GM12878 (cell line): ENCODE measurements around the gene THOC7. TPM values are rescaled to one million over a fixed set of nuclear protein-coding genes. Genes with fewer than 3 reads are reported as not detected.

Experiments used
- ATAC-seq: fragments of 200-7000 bp; cut with Tn5 transposase; 3 replicates; pipeline ENCODE4 v1.9.1; 2020; ENCODE audit warnings: mild to moderate bottlenecking, moderate library complexity
- BruUV-seq: library from RNA; stranded (reverse); fragments of 400-500 nt; replicated peaks from 2 replicates; lab custom pipeline; 2021; lab: Mats Ljungman, UMichigan
- CTCF ChIA-PET: fragments of 300-600 bp; sonication (Branson Sonifier 250); formaldehyde crosslinking; extraction: SDS; loops from one replicate; lab custom pipeline; 2021; ENCODE audit warnings: inconsistent platforms; lab: Yijun Ruan, JAX
- POLR2A ChIA-PET: fragments of 350-600 bp; formaldehyde crosslinking; extraction: SDS; loops from one replicate; lab custom pipeline; 2021; ENCODE audit warnings: inconsistent platforms; lab: Charles Lee
- RAD21 ChIA-PET: fragments of 300-600 bp; sonication (Branson Sonifier 250); formaldehyde crosslinking; loops from one replicate; lab custom pipeline; 2023; ENCODE audit warnings: antibody characterized with exemption; ENCODE audit not compliant: unreplicated experiment; lab: Charles Lee
- SMC1A ChIA-PET: fragments of 300-600 bp; sonication (Branson Sonifier 250); formaldehyde crosslinking; loops from one replicate; lab custom pipeline; 2023; ENCODE audit not compliant: unreplicated experiment, uncharacterized antibody; lab: Charles Lee
- DNase-seq: peaks from one replicate; pipeline ENCODE4 v3.0.0-alpha.2; 2011; ENCODE audit warnings: low read depth, low spot score
- FAIRE-seq: peaks from 3 replicates; lab custom pipeline; 2011; peaks lifted over from hg19 to GRCh38; lab: Jason Lieb, UNC
- H2AFZ ChIP-seq: 2 replicates; pipeline ENCODE4 v1.6.0; 2011; ENCODE audit warnings: low read depth, low read length, control low read depth; ENCODE audit not compliant: control insufficient read depth
- H3K27ac ChIP-seq: 2 replicates; pipeline ENCODE4 v1.5.1; 2011; ENCODE audit warnings: control low read depth; ENCODE audit not compliant: control insufficient read depth, insufficient read depth
- H3K27me3 ChIP-seq, 2 experiments: replicated peaks in 1 of 2; 2 replicates each; pipeline versions ENCODE4 v1.6.0 to v1.6.1; 2011; ENCODE audit warnings: low read length in 1 of 2; ENCODE audit not compliant: control insufficient read depth in 2 of 2, insufficient read depth in 2 of 2
- H3K36me3 ChIP-seq, 2 experiments: 2 replicates each; pipeline ENCODE4 v1.5.1; 2011; ENCODE audit warnings: low read length in 1 of 2; ENCODE audit not compliant: control insufficient read depth in 2 of 2, insufficient read depth in 2 of 2
- H3K4me1 ChIP-seq: 2 replicates; pipeline ENCODE4 v1.6.1; 2011; ENCODE audit warnings: mild to moderate bottlenecking, low read length, moderate library complexity, mixed read lengths; ENCODE audit not compliant: control insufficient read depth, insufficient read depth
- H3K4me2 ChIP-seq: 2 replicates; pipeline ENCODE4 v1.6.0; 2011; ENCODE audit warnings: control low read depth; ENCODE audit not compliant: control insufficient read depth, insufficient read depth
- H3K4me3 ChIP-seq: fragments of 200-600 bp; sonication (generic); 2 replicates; pipeline ENCODE4 v1.5.1; 2016
- H3K79me2 ChIP-seq: 2 replicates; pipeline ENCODE4 v1.6.0; 2011; ENCODE audit warnings: low read length; ENCODE audit not compliant: control insufficient read depth, insufficient read depth
- H3K9ac ChIP-seq: 2 replicates; pipeline ENCODE4 v1.8.0; 2011; ENCODE audit warnings: low read length, control low read depth, mixed read lengths; ENCODE audit not compliant: control insufficient read depth, insufficient read depth
- H3K9me3 ChIP-seq: replicated peaks from 3 replicates; pipeline ENCODE4 v1.5.1; 2011; ENCODE audit warnings: mild to moderate bottlenecking, low read length; ENCODE audit not compliant: control insufficient read depth, insufficient read depth
- H4K20me1 ChIP-seq: 2 replicates; pipeline ENCODE4 v1.6.0; 2011; ENCODE audit not compliant: control insufficient read depth, insufficient read depth
- NFXL1 ChIP-seq: fragments of 450-650 bp; IDR thresholded peaks from 2 replicates; pipeline ENCODE4 v1.6.1; 2017; ENCODE audit warnings: antibody characterized with exemption, mild to moderate bottlenecking, borderline replicate concordance
- SKIL ChIP-seq: fragments of 450-650 bp; IDR thresholded peaks from 2 replicates; pipeline ENCODE4 v1.6.1; 2017; ENCODE audit warnings: mild to moderate bottlenecking, low read depth, inconsistent platforms; ENCODE audit not compliant: poor library complexity, severe bottlenecking
- WGBS: methylation state at CpG from one replicate; pipeline ENCODE4 v1.1.6; 2016; ENCODE audit warnings: low lambda C conversion rate; ENCODE audit not compliant: insufficient replicate concordance, insufficient coverage; ENCODE audit errors: missing lambda C conversion rate; 5-methylcytosine and 5-hydroxymethylcytosine counted together
- in situ Hi-C: fragments of 300-500 bp; cut with MboI; formaldehyde crosslinking; loops from 9 replicates; pipeline ENCODE4 v1.14.3; 2018; ENCODE audit warnings: mixed read lengths
- intact Hi-C: fragments of 100-400 bp; cut with micrococcal nuclease; formaldehyde crosslinking; loops from one replicate; pipeline ENCODE4 v1.14.2; 2022; ENCODE audit not compliant: unreplicated experiment
- polyA plus RNA-seq, 11 experiments: library from polyadenylated mRNA; depleted of rRNA in 4 of 11; unstranded in 6 of 11; stranded (reverse) in 5 of 11; fragments of >200 nt; fragmentation: Nextera tagmentation in 4 of 11; fragmentation: Illumina TruSeq in 1 of 11; extraction: Ambion mirVana in 4 of 11; extraction: Trizol in 1 of 11; gene quantifications; 1 replicate in 1 of 11; 2 replicates in 10 of 11; pipeline versions ENCODE4 v1.2.1 to v1.2.3, GENCODE V29; 2011 to 2016; ENCODE audit warnings: inconsistent platforms in 2 of 11, missing spikeins in 2 of 11, low read depth in 1 of 11
- total RNA-seq, 4 experiments: library from RNA; depleted of rRNA in 3 of 4; stranded (reverse); fragments of >200 nt in 3 of 4; fragmentation: Illumina TruSeq in 1 of 4; extraction: Trizol in 1 of 4; gene quantifications; 2 replicates each; pipeline versions ENCODE4 v1.2.1 to v1.2.3, GENCODE V29; 2013 to 2021

The THOC7 gene
- total and polyA plus RNA-seq, 10 of the 15 experiments (the other 5 are each of a cell fraction or from before 2014, with no cell fraction given): 61.7 to 269 (median 138) TPM

- Histone ChIP-seq H3K27me3 (no peaks in the 10 kb centered on the region), H3K4me1 (peaks cover 11% of the 10 kb centered on the region; the same call in 1 of the 2 replicates), H4K20me1 (no peaks in the 10 kb centered on the region), H3K4me2 (peak overlapping the region; percentile 50), H3K27ac (peak overlapping the region; percentile 13), H3K79me2 (peaks cover 20% of the 10 kb centered on the region), H3K9ac (no peak overlapping the region), H3K36me3 (peaks cover 2 to 8% of the 10 kb centered on the region in 2 experiments), H3K4me3 (no peak overlapping the region; the same call in 1 of the 2 replicates), H3K9me3 (no peaks in the 10 kb centered on the region; the same call in 2 of the 3 replicates), H2AFZ (no peak overlapping the region)
- ChIA-PET SMC1A (interaction anchor here (0.6 to 2.3 kb wide), 9 partner anchors 13 to 1174 kb away, joined by 3 to 9 read pairs (median 5); no protein-coding TSS in a partner anchor), CTCF (interaction anchor here (1.0 to 1.2 kb wide), 4 partner anchors 10 to 127 kb away, joined by 3 to 4 read pairs (median 3); no protein-coding TSS in a partner anchor), POLR2A (interaction anchor here (0.8 kb wide), 2 partner anchors 15 to 22 kb away, joined by 3 read pairs; no protein-coding TSS in a partner anchor), RAD21 (interaction anchor here (0.9 to 1.3 kb wide), 4 partner anchors 13 to 39 kb away, joined by 3 to 4 read pairs (median 4); no protein-coding TSS in a partner anchor)
- peak; percentile 92 for ATAC-seq
- TF ChIP-seq NFXL1 (0 out of 2 replicates have a peak, but pooled peaks have one; percentile 4), SKIL (no peak)
- no TSS peak for BruUV-seq
- 0% methylated on average over 1 of the region's 1 CpG for WGBS
- peak; percentile 78 for FAIRE-seq
- intact Hi-C loops (no loop called here), in situ Hi-C loops (no loop called here)
- DNase-seq: no peak
Observed at GRCh38 chr3:63896332-63897030, 32.9 kb upstream of the THOC7 start.
